ENCODE measurements around the gene GARIN5A.

GRCh38 chr19:50481351-50482149, 4.9 kb upstream of the GARIN5A start:
- no peak for TF ChIP-seq POLR2A (IDR thresholded peaks at IDR 0.05; ENCODE audit: low read depth, low read length)
- TF ChIP-seq POLR2AphosphoS5 (IDR thresholded peaks at IDR 0.05; ENCODE audit: low read depth, low read length): no peak
- TF ChIP-seq TAF1 (IDR thresholded peaks at IDR 0.05; ENCODE audit: borderline replicate concordance, low read depth, low read length): no peak
